Fibroblast of villous mesenchyme (primary cell): Measurements from ENCODE around the gene RIPK4. TPM values are rescaled to one million over a fixed set of nuclear protein-coding genes. Genes with fewer than 3 reads are reported as not detected.

Source experiments
- DNase-seq: peaks from one replicate; pipeline ENCODE4 v3.0.0-alpha.2; 2010; ENCODE audit warnings: low read depth
- H3K4me3 ChIP-seq: 2 replicates; pipeline ENCODE4 v1.5.1; 2011; ENCODE audit warnings: low read depth, mild to moderate bottlenecking, low read length
- CTCF ChIP-seq: IDR thresholded peaks from 2 replicates; pipeline ENCODE4 v1.5.1; 2012; ENCODE audit warnings: low read depth, mild to moderate bottlenecking, low read length; ENCODE audit not compliant: insufficient read depth
- total RNA-seq: library from RNA; depleted of rRNA; stranded (reverse); fragments of >200 nt; gene quantifications from 2 replicates; pipeline ENCODE4 v1.2.3, GENCODE V29; 2012

Gene RIPK4
- total RNA-seq, 1 donor, result not detected

DNA sequence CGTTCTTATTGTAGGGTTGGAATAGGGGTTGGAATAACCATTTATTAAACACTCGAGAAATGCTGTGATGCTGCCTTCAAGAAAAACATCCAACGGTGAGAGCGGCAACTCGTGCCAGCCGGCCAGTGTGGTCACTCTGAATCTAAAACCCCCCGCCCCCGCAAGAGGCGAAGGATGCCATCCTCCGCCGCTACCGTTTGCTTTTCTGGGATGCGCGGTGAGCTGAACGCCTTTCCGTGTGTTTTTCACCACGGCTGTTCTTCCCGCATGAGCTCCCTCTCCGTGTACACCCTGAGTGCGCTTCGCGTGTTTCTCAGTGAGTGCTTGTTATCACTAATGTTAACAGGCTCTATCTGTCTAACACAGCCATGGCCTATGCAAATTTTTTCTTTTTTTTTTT is 42.0 kb upstream of the RIPK4 start:
- TF ChIP-seq CTCF, result no peak
- DNase-seq, result no peak
- no peak overlapping the region for H3K4me3 ChIP-seq

DNA sequence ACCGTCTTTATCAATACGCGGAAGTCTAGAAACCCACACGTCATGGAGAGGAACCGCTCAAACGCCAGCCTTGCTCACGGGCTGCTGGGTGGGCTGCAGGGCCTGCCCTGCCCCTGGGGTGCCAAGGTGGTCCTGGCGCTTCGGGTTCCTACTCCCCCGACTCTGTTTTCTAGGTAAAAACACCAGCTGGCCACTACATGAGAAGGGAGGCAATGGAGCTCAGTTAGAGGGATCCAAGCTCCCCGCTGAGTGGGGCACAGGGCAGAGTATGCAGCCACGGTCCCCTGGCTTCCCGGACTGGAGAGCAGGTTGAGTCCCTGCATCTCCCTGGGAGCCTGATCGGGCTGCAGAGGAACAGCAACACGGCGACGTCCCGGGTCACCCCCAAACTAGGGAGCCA is 41.2 kb upstream of the RIPK4 start:
- no peak for DNase-seq
- TF ChIP-seq CTCF, result no peak
- H3K4me3 ChIP-seq, result no peak overlapping the region

GRCh38 chr21:41806773-41807172 is 39.9 kb upstream of the RIPK4 start:
- DNase-seq, result no peak
- no peak for TF ChIP-seq CTCF
- no peak overlapping the region for H3K4me3 ChIP-seq

DNA sequence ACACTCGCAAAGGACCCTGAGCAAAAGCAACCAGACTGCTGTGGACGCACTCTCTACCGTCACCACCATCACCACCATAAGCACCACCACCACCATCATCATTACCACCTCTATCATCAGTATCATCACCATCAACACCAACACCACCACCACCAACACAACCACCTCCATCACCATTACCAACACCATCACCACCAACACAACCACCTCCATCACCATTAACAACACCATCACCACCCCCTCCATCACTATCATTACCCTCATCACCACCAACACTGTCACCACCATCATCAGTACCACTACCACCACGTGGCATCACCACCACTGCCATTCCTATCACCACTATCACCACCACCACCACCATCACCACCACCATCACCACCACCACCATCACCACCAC is 38.8 kb upstream of the RIPK4 start:
- no peak for DNase-seq
- no peak for TF ChIP-seq CTCF
- no peak overlapping the region for H3K4me3 ChIP-seq

GRCh38 chr21:41805038-41805437 is 38.2 kb upstream of the RIPK4 start:
- DNase-seq, result peak; percentile 30
- TF ChIP-seq CTCF, result no peak
- no peak overlapping the region for H3K4me3 ChIP-seq

- no peak for TF ChIP-seq CTCF
- no peak for DNase-seq
- H3K4me3 ChIP-seq, result no peak overlapping the region
Measured at GRCh38 chr21:41804381-41804780, 37.5 kb upstream of the RIPK4 start.

DNA sequence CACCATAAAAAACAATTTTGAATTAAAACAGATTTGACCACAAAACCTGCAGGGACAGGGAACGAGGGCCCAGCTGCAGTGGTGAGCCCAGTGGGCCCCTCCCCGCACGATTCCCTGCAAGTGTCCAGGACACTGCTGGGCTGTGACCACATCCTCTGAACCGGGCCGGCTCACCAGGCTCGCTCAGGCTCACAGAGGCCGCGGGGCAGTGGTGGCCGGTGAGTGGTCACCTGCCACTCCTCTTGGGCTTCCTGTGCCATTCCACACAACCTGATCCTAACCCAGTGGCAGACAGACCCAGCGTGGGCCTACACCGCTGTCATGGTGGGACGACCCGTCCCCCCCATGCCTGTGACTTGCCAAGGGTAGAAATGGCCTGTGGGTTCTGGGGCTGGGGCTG is 36.5 kb upstream of the RIPK4 start:
- no peak for TF ChIP-seq CTCF
- DNase-seq, result no peak
- no peak overlapping the region for H3K4me3 ChIP-seq
